Loucy (cell line): Measurements from ENCODE around the gene PMFBP1.

Source experiments
- EZH2phosphoT487 ChIP-seq: fragments of 200-600 bp; IDR thresholded peaks from 2 replicates; pipeline ENCODE4 v1.6.1; 2018; ENCODE audit warnings: antibody characterized with exemption, mild to moderate bottlenecking, moderate library complexity, borderline replicate concordance
- TF ChIP-seq, protein P1 (sequence below): fragments of 200-600 bp; sonication (generic); conservative IDR thresholded peaks from 2 replicates; pipeline ENCODE4 v1.5.1; 2014; ENCODE audit warnings: mild to moderate bottlenecking, antibody characterized with exemption, low read length

DNA sequence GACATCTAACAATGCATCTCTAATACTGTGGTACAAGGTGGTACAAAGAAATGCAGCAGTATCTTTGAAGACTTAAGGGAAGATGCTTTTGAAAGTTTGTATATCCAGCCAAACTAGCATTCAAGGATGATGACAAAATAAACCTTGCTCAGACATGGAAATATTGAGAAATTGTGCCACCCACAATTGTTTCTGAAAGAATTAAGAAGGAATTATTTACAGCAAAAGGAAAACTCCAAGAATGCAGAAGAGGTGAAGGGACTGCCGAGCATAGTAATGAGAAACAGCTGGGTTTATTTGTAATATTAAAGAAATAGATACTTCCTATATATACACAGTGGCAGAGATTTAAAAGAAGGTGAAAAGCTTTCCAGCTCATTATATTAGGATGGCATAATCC lies 29.5 kb downstream of the PMFBP1 start:
- TF ChIP-seq, protein P1, sequence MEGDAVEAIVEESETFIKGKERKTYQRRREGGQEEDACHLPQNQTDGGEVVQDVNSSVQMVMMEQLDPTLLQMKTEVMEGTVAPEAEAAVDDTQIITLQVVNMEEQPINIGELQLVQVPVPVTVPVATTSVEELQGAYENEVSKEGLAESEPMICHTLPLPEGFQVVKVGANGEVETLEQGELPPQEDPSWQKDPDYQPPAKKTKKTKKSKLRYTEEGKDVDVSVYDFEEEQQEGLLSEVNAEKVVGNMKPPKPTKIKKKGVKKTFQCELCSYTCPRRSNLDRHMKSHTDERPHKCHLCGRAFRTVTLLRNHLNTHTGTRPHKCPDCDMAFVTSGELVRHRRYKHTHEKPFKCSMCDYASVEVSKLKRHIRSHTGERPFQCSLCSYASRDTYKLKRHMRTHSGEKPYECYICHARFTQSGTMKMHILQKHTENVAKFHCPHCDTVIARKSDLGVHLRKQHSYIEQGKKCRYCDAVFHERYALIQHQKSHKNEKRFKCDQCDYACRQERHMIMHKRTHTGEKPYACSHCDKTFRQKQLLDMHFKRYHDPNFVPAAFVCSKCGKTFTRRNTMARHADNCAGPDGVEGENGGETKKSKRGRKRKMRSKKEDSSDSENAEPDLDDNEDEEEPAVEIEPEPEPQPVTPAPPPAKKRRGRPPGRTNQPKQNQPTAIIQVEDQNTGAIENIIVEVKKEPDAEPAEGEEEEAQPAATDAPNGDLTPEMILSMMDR = no peak
- TF ChIP-seq EZH2phosphoT487 = no peak
